Liver (tissue), 3 donors: ENCODE data around the gene TRPM2.

Experiments used
- RAD21 ChIP-seq, 2 donors: IDR thresholded peaks; 2 replicates each; pipeline ENCODE4 v1.6.1; 2016; ENCODE audit warnings: antibody characterized with exemption in 2 of 2, mild to moderate bottlenecking in 2 of 2
- TAF1 ChIP-seq: conservative IDR thresholded peaks from 2 replicates; pipeline ENCODE4 v1.6.1; 2016; ENCODE audit warnings: antibody characterized with exemption, mild to moderate bottlenecking
- TF ChIP-seq, protein P1 (sequence below): fragments of 150-350 bp; IDR thresholded peaks from 2 replicates; pipeline ENCODE4 v1.5.1; 2017; ENCODE audit warnings: improper control_type of control experiment, low read depth, low read length; ENCODE audit not compliant: missing input control
- TF ChIP-seq, protein P2 (sequence below): IDR thresholded peaks from 2 replicates; pipeline ENCODE4 v1.6.1; 2016; ENCODE audit warnings: antibody characterized with exemption
- TF ChIP-seq, protein P3 (sequence below): IDR thresholded peaks from 2 replicates; pipeline ENCODE4 v1.6.1; 2016; ENCODE audit warnings: antibody characterized with exemption
- TF ChIP-seq, protein P4 (sequence below): IDR thresholded peaks from 2 replicates; pipeline ENCODE4 v1.6.1; 2016; ENCODE audit warnings: antibody characterized with exemption, mild to moderate bottlenecking
- TF ChIP-seq, protein P5 (sequence below): IDR thresholded peaks from 2 replicates; pipeline ENCODE4 v1.6.1; 2016; ENCODE audit warnings: antibody characterized with exemption
- donor health status: healthy.
- donor health status: healthy.

DNA sequence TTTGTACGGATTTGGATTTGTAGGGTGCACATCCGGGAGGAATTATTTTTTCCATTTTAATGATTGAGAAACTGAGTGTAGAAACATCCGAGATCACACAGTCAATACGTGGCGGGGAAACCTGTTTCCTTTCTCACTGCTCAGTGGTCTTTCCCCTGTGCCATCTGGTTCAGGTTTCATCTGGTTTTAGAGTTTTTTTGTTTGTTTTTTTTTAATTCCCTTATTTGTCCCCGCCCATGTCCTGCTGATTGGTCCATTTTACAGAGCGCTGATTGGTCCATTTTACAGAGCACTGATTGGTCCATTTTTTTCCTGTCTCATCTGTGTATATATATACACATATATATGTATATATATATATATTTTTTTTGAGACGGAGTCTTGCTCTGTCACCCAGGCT is 6.0 kb downstream of the TRPM2 start:
- TF ChIP-seq, protein P1, sequence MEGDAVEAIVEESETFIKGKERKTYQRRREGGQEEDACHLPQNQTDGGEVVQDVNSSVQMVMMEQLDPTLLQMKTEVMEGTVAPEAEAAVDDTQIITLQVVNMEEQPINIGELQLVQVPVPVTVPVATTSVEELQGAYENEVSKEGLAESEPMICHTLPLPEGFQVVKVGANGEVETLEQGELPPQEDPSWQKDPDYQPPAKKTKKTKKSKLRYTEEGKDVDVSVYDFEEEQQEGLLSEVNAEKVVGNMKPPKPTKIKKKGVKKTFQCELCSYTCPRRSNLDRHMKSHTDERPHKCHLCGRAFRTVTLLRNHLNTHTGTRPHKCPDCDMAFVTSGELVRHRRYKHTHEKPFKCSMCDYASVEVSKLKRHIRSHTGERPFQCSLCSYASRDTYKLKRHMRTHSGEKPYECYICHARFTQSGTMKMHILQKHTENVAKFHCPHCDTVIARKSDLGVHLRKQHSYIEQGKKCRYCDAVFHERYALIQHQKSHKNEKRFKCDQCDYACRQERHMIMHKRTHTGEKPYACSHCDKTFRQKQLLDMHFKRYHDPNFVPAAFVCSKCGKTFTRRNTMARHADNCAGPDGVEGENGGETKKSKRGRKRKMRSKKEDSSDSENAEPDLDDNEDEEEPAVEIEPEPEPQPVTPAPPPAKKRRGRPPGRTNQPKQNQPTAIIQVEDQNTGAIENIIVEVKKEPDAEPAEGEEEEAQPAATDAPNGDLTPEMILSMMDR = no peak
- TF ChIP-seq, protein P2, sequence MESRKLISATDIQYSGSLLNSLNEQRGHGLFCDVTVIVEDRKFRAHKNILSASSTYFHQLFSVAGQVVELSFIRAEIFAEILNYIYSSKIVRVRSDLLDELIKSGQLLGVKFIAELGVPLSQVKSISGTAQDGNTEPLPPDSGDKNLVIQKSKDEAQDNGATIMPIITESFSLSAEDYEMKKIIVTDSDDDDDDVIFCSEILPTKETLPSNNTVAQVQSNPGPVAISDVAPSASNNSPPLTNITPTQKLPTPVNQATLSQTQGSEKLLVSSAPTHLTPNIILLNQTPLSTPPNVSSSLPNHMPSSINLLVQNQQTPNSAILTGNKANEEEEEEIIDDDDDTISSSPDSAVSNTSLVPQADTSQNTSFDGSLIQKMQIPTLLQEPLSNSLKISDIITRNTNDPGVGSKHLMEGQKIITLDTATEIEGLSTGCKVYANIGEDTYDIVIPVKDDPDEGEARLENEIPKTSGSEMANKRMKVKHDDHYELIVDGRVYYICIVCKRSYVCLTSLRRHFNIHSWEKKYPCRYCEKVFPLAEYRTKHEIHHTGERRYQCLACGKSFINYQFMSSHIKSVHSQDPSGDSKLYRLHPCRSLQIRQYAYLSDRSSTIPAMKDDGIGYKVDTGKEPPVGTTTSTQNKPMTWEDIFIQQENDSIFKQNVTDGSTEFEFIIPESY = no peak
- no peak for TF ChIP-seq RAD21 (IDR thresholded peaks at IDR 0.05)
- TF ChIP-seq, protein P3, sequence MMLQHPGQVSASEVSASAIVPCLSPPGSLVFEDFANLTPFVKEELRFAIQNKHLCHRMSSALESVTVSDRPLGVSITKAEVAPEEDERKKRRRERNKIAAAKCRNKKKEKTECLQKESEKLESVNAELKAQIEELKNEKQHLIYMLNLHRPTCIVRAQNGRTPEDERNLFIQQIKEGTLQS = no peak
- TF ChIP-seq, protein P4, sequence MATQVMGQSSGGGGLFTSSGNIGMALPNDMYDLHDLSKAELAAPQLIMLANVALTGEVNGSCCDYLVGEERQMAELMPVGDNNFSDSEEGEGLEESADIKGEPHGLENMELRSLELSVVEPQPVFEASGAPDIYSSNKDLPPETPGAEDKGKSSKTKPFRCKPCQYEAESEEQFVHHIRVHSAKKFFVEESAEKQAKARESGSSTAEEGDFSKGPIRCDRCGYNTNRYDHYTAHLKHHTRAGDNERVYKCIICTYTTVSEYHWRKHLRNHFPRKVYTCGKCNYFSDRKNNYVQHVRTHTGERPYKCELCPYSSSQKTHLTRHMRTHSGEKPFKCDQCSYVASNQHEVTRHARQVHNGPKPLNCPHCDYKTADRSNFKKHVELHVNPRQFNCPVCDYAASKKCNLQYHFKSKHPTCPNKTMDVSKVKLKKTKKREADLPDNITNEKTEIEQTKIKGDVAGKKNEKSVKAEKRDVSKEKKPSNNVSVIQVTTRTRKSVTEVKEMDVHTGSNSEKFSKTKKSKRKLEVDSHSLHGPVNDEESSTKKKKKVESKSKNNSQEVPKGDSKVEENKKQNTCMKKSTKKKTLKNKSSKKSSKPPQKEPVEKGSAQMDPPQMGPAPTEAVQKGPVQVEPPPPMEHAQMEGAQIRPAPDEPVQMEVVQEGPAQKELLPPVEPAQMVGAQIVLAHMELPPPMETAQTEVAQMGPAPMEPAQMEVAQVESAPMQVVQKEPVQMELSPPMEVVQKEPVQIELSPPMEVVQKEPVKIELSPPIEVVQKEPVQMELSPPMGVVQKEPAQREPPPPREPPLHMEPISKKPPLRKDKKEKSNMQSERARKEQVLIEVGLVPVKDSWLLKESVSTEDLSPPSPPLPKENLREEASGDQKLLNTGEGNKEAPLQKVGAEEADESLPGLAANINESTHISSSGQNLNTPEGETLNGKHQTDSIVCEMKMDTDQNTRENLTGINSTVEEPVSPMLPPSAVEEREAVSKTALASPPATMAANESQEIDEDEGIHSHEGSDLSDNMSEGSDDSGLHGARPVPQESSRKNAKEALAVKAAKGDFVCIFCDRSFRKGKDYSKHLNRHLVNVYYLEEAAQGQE = no peak
- TF ChIP-seq TAF1 = no peak
- TF ChIP-seq, protein P5, sequence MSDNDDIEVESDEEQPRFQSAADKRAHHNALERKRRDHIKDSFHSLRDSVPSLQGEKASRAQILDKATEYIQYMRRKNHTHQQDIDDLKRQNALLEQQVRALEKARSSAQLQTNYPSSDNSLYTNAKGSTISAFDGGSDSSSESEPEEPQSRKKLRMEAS = no peak
